Heart left ventricle (tissue), 13 donors: ENCODE data around the gene DEXI.

ENCODE experiments used
- POLR2A ChIP-seq, 2 donors: fragments of 450-650 bp; IDR thresholded peaks; one replicate each; pipeline ENCODE4 v1.6.1; 2017; ENCODE audit warnings: antibody characterized with exemption in 2 of 2, mild to moderate bottlenecking in 2 of 2, moderate library complexity in 2 of 2
- TF ChIP-seq, protein P1 (sequence below), 12 donors: fragments of 200-600 bp; sonication (generic) in 4 of 12; IDR thresholded peaks; one replicate each; pipeline versions ENCODE4 v1.5.0 to v1.8.0; 2018 to 2022; ENCODE audit warnings: antibody characterized with exemption in 12 of 12, mild to moderate bottlenecking in 5 of 12
- donor health status: ischemic (EF 13 %, LVEDD 7.1; RV severe dilation, severe dysfunction).
- donor health status: DM: no; HTN: yes; CAD: no.
- donor health status: DM: no; HTN: no; CAD: no.
- donor health status: ischemic (EF 25% LVEDD 6.9; RV normal size, moderate dysfunction).
- donor health status: ischemic (EF 25% LVEDD 5.7; RV mildly dilated, moderate dysfunction).
- donor health status: ischemic (EF 35%, LVEDD 5.7; RV mildly dilated, moderate dysfunction).
- donor health status: nonischemic (EF 11% LVEDD 7.7; RV severe dilation, severe dysfunction).
- donor health status: DM: yes; HTN: yes; CAD: no.
- donor health status: PGD.
- donor health status: ischemic (EF 29% LVEDD 5.4; RV normal size, mild dysfunction).
- donor health status: nonischemic (EF 23%, LVEDD 6.1; RV moderate dilation, normal function).

GRCh38 chr16:10949424-10949970, 7.2 kb upstream of the DEXI start:
- TF ChIP-seq POLR2A (IDR thresholded peaks at IDR 0.05) = no peak
- TF ChIP-seq, protein P1, sequence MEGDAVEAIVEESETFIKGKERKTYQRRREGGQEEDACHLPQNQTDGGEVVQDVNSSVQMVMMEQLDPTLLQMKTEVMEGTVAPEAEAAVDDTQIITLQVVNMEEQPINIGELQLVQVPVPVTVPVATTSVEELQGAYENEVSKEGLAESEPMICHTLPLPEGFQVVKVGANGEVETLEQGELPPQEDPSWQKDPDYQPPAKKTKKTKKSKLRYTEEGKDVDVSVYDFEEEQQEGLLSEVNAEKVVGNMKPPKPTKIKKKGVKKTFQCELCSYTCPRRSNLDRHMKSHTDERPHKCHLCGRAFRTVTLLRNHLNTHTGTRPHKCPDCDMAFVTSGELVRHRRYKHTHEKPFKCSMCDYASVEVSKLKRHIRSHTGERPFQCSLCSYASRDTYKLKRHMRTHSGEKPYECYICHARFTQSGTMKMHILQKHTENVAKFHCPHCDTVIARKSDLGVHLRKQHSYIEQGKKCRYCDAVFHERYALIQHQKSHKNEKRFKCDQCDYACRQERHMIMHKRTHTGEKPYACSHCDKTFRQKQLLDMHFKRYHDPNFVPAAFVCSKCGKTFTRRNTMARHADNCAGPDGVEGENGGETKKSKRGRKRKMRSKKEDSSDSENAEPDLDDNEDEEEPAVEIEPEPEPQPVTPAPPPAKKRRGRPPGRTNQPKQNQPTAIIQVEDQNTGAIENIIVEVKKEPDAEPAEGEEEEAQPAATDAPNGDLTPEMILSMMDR (IDR thresholded peaks at IDR 0.05) = no peak
